GM12878 (cell line): ENCODE results near the gene PALLD. TPM values are rescaled to one million over a fixed set of nuclear protein-coding genes. Genes with fewer than 3 reads are reported as not detected.

Experiments
- ATAC-seq: fragments of 200-7000 bp; cut with Tn5 transposase; 3 replicates; pipeline ENCODE4 v1.9.1; 2020; ENCODE audit warnings: mild to moderate bottlenecking, moderate library complexity
- BruUV-seq: library from RNA; stranded (reverse); fragments of 400-500 nt; replicated peaks from 2 replicates; lab custom pipeline; 2021; lab: Mats Ljungman, UMichigan
- CTCF ChIA-PET: fragments of 300-600 bp; sonication (Branson Sonifier 250); formaldehyde crosslinking; extraction: SDS; loops from one replicate; lab custom pipeline; 2021; ENCODE audit warnings: inconsistent platforms; lab: Yijun Ruan, JAX
- POLR2A ChIA-PET: fragments of 350-600 bp; formaldehyde crosslinking; extraction: SDS; loops from one replicate; lab custom pipeline; 2021; ENCODE audit warnings: inconsistent platforms; lab: Charles Lee
- RAD21 ChIA-PET: fragments of 300-600 bp; sonication (Branson Sonifier 250); formaldehyde crosslinking; loops from one replicate; lab custom pipeline; 2023; ENCODE audit warnings: antibody characterized with exemption; ENCODE audit not compliant: unreplicated experiment; lab: Charles Lee
- SMC1A ChIA-PET: fragments of 300-600 bp; sonication (Branson Sonifier 250); formaldehyde crosslinking; loops from one replicate; lab custom pipeline; 2023; ENCODE audit not compliant: unreplicated experiment, uncharacterized antibody; lab: Charles Lee
- DNase-seq: peaks from one replicate; pipeline ENCODE4 v3.0.0-alpha.2; 2011; ENCODE audit warnings: low read depth, low spot score
- FAIRE-seq: peaks from 3 replicates; lab custom pipeline; 2011; peaks lifted over from hg19 to GRCh38; lab: Jason Lieb, UNC
- H2AFZ ChIP-seq: 2 replicates; pipeline ENCODE4 v1.6.0; 2011; ENCODE audit warnings: low read depth, low read length, control low read depth; ENCODE audit not compliant: control insufficient read depth
- H3K27ac ChIP-seq: 2 replicates; pipeline ENCODE4 v1.5.1; 2011; ENCODE audit warnings: control low read depth; ENCODE audit not compliant: control insufficient read depth, insufficient read depth
- H3K27me3 ChIP-seq, 2 experiments: replicated peaks in 1 of 2; 2 replicates each; pipeline versions ENCODE4 v1.6.0 to v1.6.1; 2011; ENCODE audit warnings: low read length in 1 of 2; ENCODE audit not compliant: control insufficient read depth in 2 of 2, insufficient read depth in 2 of 2
- H3K36me3 ChIP-seq, 2 experiments: 2 replicates each; pipeline ENCODE4 v1.5.1; 2011; ENCODE audit warnings: low read length in 1 of 2; ENCODE audit not compliant: control insufficient read depth in 2 of 2, insufficient read depth in 2 of 2
- H3K4me1 ChIP-seq: 2 replicates; pipeline ENCODE4 v1.6.1; 2011; ENCODE audit warnings: mild to moderate bottlenecking, low read length, moderate library complexity, mixed read lengths; ENCODE audit not compliant: control insufficient read depth, insufficient read depth
- H3K4me2 ChIP-seq: 2 replicates; pipeline ENCODE4 v1.6.0; 2011; ENCODE audit warnings: control low read depth; ENCODE audit not compliant: control insufficient read depth, insufficient read depth
- H3K4me3 ChIP-seq: fragments of 200-600 bp; sonication (generic); 2 replicates; pipeline ENCODE4 v1.5.1; 2016
- H3K79me2 ChIP-seq: 2 replicates; pipeline ENCODE4 v1.6.0; 2011; ENCODE audit warnings: low read length; ENCODE audit not compliant: control insufficient read depth, insufficient read depth
- H3K9ac ChIP-seq: 2 replicates; pipeline ENCODE4 v1.8.0; 2011; ENCODE audit warnings: low read length, control low read depth, mixed read lengths; ENCODE audit not compliant: control insufficient read depth, insufficient read depth
- H3K9me3 ChIP-seq: replicated peaks from 3 replicates; pipeline ENCODE4 v1.5.1; 2011; ENCODE audit warnings: mild to moderate bottlenecking, low read length; ENCODE audit not compliant: control insufficient read depth, insufficient read depth
- H4K20me1 ChIP-seq: 2 replicates; pipeline ENCODE4 v1.6.0; 2011; ENCODE audit not compliant: control insufficient read depth, insufficient read depth
- CUX1 ChIP-seq: IDR thresholded peaks from 2 replicates; pipeline ENCODE4 v1.6.1; 2012; ENCODE audit warnings: improper control_type of control experiment, low read depth, low read length; ENCODE audit not compliant: insufficient replicate concordance
- EP300 ChIP-seq, 2 experiments: fragments of 150-350 bp in 1 of 2; IDR thresholded peaks; 2 replicates each; pipeline ENCODE4 v1.6.1; 2011 to 2012; ENCODE audit warnings: low read depth in 2 of 2, low read length in 2 of 2, borderline replicate concordance in 1 of 2, improper control_type of control experiment in 1 of 2, inconsistent platforms in 1 of 2; ENCODE audit not compliant: control insufficient read depth in 1 of 2
- FOS ChIP-seq: IDR thresholded peaks from 3 replicates; pipeline ENCODE4 v1.6.1; 2011; ENCODE audit warnings: borderline replicate concordance; ENCODE audit not compliant: insufficient read length; ENCODE audit errors: extremely low read depth
- FOXK2 ChIP-seq: fragments of 450-650 bp; IDR thresholded peaks from 2 replicates; pipeline ENCODE4 v1.6.1; 2017; ENCODE audit warnings: mild to moderate bottlenecking, moderate library complexity
- MEF2A ChIP-seq: IDR thresholded peaks from 2 replicates; pipeline ENCODE4 v1.6.1; 2011; ENCODE audit warnings: low read depth, mild to moderate bottlenecking, low read length, moderate library complexity; ENCODE audit not compliant: insufficient read depth
- NR2C1 ChIP-seq: fragments of 450-650 bp; IDR thresholded peaks from 2 replicates; pipeline ENCODE4 v1.6.1; 2017; ENCODE audit warnings: antibody characterized with exemption, mild to moderate bottlenecking, moderate library complexity
- POU2F2 ChIP-seq: IDR thresholded peaks from 3 replicates; pipeline ENCODE4 v1.6.1; 2011; ENCODE audit warnings: low read depth, mild to moderate bottlenecking, low read length, borderline replicate concordance
- SUPT20H ChIP-seq: IDR thresholded peaks from 2 replicates; pipeline ENCODE4 v1.6.1; 2011; ENCODE audit warnings: low read depth, mild to moderate bottlenecking, low read length, moderate library complexity, borderline replicate concordance; ENCODE audit not compliant: control insufficient read depth
- WRNIP1 ChIP-seq: IDR thresholded peaks from 2 replicates; pipeline ENCODE4 v1.6.1; 2011; ENCODE audit warnings: low read depth, low read length, improper control_type of control experiment, borderline replicate concordance
- ZNF274 ChIP-seq: IDR thresholded peaks from one replicate; pipeline ENCODE4 v1.8.0; 2011; ENCODE audit not compliant: insufficient read length, insufficient read depth
- ZNF384 ChIP-seq: IDR thresholded peaks from 2 replicates; pipeline ENCODE4 v1.6.1; 2012; ENCODE audit warnings: low read depth, mild to moderate bottlenecking, low read length, improper control_type of control experiment, borderline replicate concordance
- WGBS: methylation state at CpG from one replicate; pipeline ENCODE4 v1.1.6; 2016; ENCODE audit warnings: low lambda C conversion rate; ENCODE audit not compliant: insufficient replicate concordance, insufficient coverage; ENCODE audit errors: missing lambda C conversion rate; 5-methylcytosine and 5-hydroxymethylcytosine counted together
- in situ Hi-C: fragments of 300-500 bp; cut with MboI; formaldehyde crosslinking; loops from 9 replicates; pipeline ENCODE4 v1.14.3; 2018; ENCODE audit warnings: mixed read lengths
- intact Hi-C: fragments of 100-400 bp; cut with micrococcal nuclease; formaldehyde crosslinking; loops from one replicate; pipeline ENCODE4 v1.14.2; 2022; ENCODE audit not compliant: unreplicated experiment
- polyA plus RNA-seq, 11 experiments: library from polyadenylated mRNA; depleted of rRNA in 4 of 11; unstranded in 6 of 11; stranded (reverse) in 5 of 11; fragments of >200 nt; fragmentation: Nextera tagmentation in 4 of 11; fragmentation: Illumina TruSeq in 1 of 11; extraction: Ambion mirVana in 4 of 11; extraction: Trizol in 1 of 11; gene quantifications; 1 replicate in 1 of 11; 2 replicates in 10 of 11; pipeline versions ENCODE4 v1.2.1 to v1.2.3, GENCODE V29; 2011 to 2016; ENCODE audit warnings: inconsistent platforms in 2 of 11, missing spikeins in 2 of 11, low read depth in 1 of 11
- total RNA-seq, 4 experiments: library from RNA; depleted of rRNA in 3 of 4; stranded (reverse); fragments of >200 nt in 3 of 4; fragmentation: Illumina TruSeq in 1 of 4; extraction: Trizol in 1 of 4; gene quantifications; 2 replicates each; pipeline versions ENCODE4 v1.2.1 to v1.2.3, GENCODE V29; 2013 to 2021

The PALLD gene
- total and polyA plus RNA-seq, 10 of the 15 experiments (the other 5 are each of a cell fraction or from before 2014, with no cell fraction given), result 1.0 to 7.7 (median 1.7) TPM

GRCh38 chr4:168845897-168846296, 349.0 kb downstream of the PALLD start:
- 0 out of 4 replicates have a peak, but pooled peaks cover 0 to 2% of the 10 kb centered on the region in 2 experiments for H3K27me3 ChIP-seq
- ChIA-PET CTCF (interaction anchor here (1.0 kb wide), 1 partner anchor 135 kb away, joined by 4 read pairs; no protein-coding TSS in a partner anchor), POLR2A (interaction anchor here (0.5 to 1.0 kb wide), 2 partner anchors 8 to 70 kb away, joined by 3 read pairs; no protein-coding TSS in a partner anchor), SMC1A (interaction anchor here (0.5 to 4.3 kb wide), 9 partner anchors 9 to 564 kb away, joined by 3 to 28 read pairs (median 4); no protein-coding TSS in a partner anchor), RAD21 (no interaction called here)
- no peak overlapping the region for H3K4me2 ChIP-seq
- no peak overlapping the region for H3K27ac ChIP-seq
- no peak overlapping the region for H3K4me3 ChIP-seq
- BruUV-seq, result no TSS peak
- H4K20me1 ChIP-seq, result no peaks in the 10 kb centered on the region
- H3K9ac ChIP-seq, result no peak overlapping the region
- FAIRE-seq, result no peak
- 0% methylated on average over 2 of the region's 2 CpGs for WGBS
- no peaks in the 10 kb centered on the region for H3K9me3 ChIP-seq
- no peaks in the 10 kb centered on the region for H3K36me3 ChIP-seq
- DNase-seq, result no peak
- in situ Hi-C loops, result no loop called here
- ATAC-seq, result peak; percentile 64
- TF ChIP-seq ZNF384 (no peak), WRNIP1 (no peak), SUPT20H (no peak)
- TF ChIP-seq, all 136 proteins: peak for 0
- intact Hi-C loops, result no loop called here
- no peaks in the 10 kb centered on the region for H3K79me2 ChIP-seq
- no peak overlapping the region for H2AFZ ChIP-seq
- H3K4me1 ChIP-seq, result no peaks in the 10 kb centered on the region

- no peak overlapping the region for H2AFZ ChIP-seq
- H3K9ac ChIP-seq, result no peak overlapping the region
- 0 out of 4 replicates have a peak, but pooled peaks cover 0 to 2% of the 10 kb centered on the region in 2 experiments for H3K27me3 ChIP-seq
- DNase-seq (no peak), FAIRE-seq (no peak), ATAC-seq (no peak)
- RAD21 ChIA-PET, result no interaction called here
- no peaks in the 10 kb centered on the region for H3K4me1 ChIP-seq
- no peaks in the 10 kb centered on the region for H3K9me3 ChIP-seq
- CTCF ChIA-PET, result interaction anchor here (1.0 kb wide), 1 partner anchor 135 kb away, joined by 4 read pairs; no protein-coding TSS in a partner anchor
- SMC1A ChIA-PET, result interaction anchor here (0.5 to 4.3 kb wide), 8 partner anchors 9 to 564 kb away, joined by 3 to 28 read pairs (median 5); no protein-coding TSS in a partner anchor
- no TSS peak for BruUV-seq
- H3K4me2 ChIP-seq, result no peak overlapping the region
- intact Hi-C loops, result no loop called here
- POLR2A ChIA-PET, result interaction anchor here (0.5 to 1.0 kb wide), 2 partner anchors 8 to 70 kb away, joined by 3 read pairs; no protein-coding TSS in a partner anchor
- WGBS, result 56% methylated on average over 4 of the region's 4 CpGs
- H3K79me2 ChIP-seq, result no peaks in the 10 kb centered on the region
- in situ Hi-C loops, result no loop called here
- H3K27ac ChIP-seq, result no peak overlapping the region
- H3K4me3 ChIP-seq, result no peak overlapping the region
- H4K20me1 ChIP-seq, result no peaks in the 10 kb centered on the region
- H3K36me3 ChIP-seq, result no peaks in the 10 kb centered on the region
- TF ChIP-seq NR2C1, result no peak
- no peak for TF ChIP-seq CUX1
- TF ChIP-seq EP300 (IDR thresholded peaks at IDR 0.05; ENCODE audit: borderline replicate concordance in 1 of 2, control insufficient read depth in 1 of 2, low read depth in 2 of 2, low read length in 2 of 2), result no peak
- TF ChIP-seq MEF2A, result no peak
- no peak for TF ChIP-seq POU2F2
- no peak for TF ChIP-seq FOS
- TF ChIP-seq ZNF274, result no peak
- TF ChIP-seq FOXK2, result no peak
These were observed 349.6 kb downstream of the PALLD start for GRCh38 chr4:168846414-168846813.
